H9 (cell line): ENCODE data around the gene ANK2. TPM values are rescaled to one million over a fixed set of nuclear protein-coding genes. Genes with fewer than 3 reads are reported as not detected.

ENCODE experiments used
- DNase-seq: peaks from one replicate; pipeline ENCODE4 v3.0.0-alpha.2; 2017
- H2AFZ ChIP-seq: one replicate; pipeline ENCODE4 v1.6.1; 2013; ENCODE audit warnings: mild to moderate bottlenecking, low read length, control low read depth, moderate library complexity
- H2AK5ac ChIP-seq: 2 replicates; pipeline ENCODE4 v1.6.1; 2013; ENCODE audit warnings: low read length, control low read depth, mixed read lengths; ENCODE audit not compliant: insufficient read length
- H2BK120ac ChIP-seq: one replicate; pipeline ENCODE4 v1.6.1; 2013; ENCODE audit warnings: low read depth, mild to moderate bottlenecking, low read length, control low read depth, inconsistent platforms; ENCODE audit not compliant: poor library complexity, severe bottlenecking
- H2BK12ac ChIP-seq: 2 replicates; pipeline ENCODE4 v1.6.1; 2013; ENCODE audit warnings: low read length, control low read depth, mixed read lengths, low read depth; ENCODE audit not compliant: insufficient read length
- H2BK15ac ChIP-seq: 2 replicates; pipeline ENCODE4 v1.6.1; 2013; ENCODE audit warnings: low read depth, low read length, control low read depth
- H2BK20ac ChIP-seq: one replicate; pipeline ENCODE4 v1.6.1; 2013; ENCODE audit warnings: low read depth, mild to moderate bottlenecking, low read length, control low read depth, inconsistent platforms; ENCODE audit not compliant: poor library complexity, severe bottlenecking
- H2BK5ac ChIP-seq: 2 replicates; pipeline ENCODE4 v1.6.1; 2013; ENCODE audit warnings: low read length, control low read depth, mixed read lengths; ENCODE audit not compliant: insufficient read length
- H3K14ac ChIP-seq: 2 replicates; pipeline ENCODE4 v1.6.1; 2013; ENCODE audit warnings: low read length, control low read depth; ENCODE audit not compliant: insufficient read depth
- H3K18ac ChIP-seq: 2 replicates; pipeline ENCODE4 v1.6.1; 2013; ENCODE audit warnings: low read depth, mild to moderate bottlenecking, mixed read lengths, low read length, control low read depth; ENCODE audit not compliant: insufficient read length
- H3K23ac ChIP-seq: 2 replicates; pipeline ENCODE4 v1.6.1; 2013; ENCODE audit warnings: low read length, control low read depth, mixed read lengths, low read depth; ENCODE audit not compliant: insufficient read length
- H3K23me2 ChIP-seq: 2 replicates; pipeline ENCODE4 v1.6.1; 2013; ENCODE audit warnings: low read depth, mild to moderate bottlenecking, mixed read lengths, low read length, control low read depth; ENCODE audit not compliant: insufficient read length, poor library complexity, severe bottlenecking
- H3K27ac ChIP-seq: 2 replicates; pipeline ENCODE4 v1.5.1; 2013; ENCODE audit warnings: low read length, control low read depth, mixed read lengths, low read depth; ENCODE audit not compliant: insufficient read length
- H3K27me3 ChIP-seq: 2 replicates; pipeline ENCODE4 v1.6.1; 2013; ENCODE audit warnings: low read length, control low read depth, inconsistent platforms; ENCODE audit not compliant: insufficient read depth
- H3K4ac ChIP-seq: 2 replicates; pipeline ENCODE4 v1.6.1; 2013; ENCODE audit warnings: low read depth, mild to moderate bottlenecking, control low read depth, inconsistent platforms, low read length, moderate library complexity
- H3K4me1 ChIP-seq: 2 replicates; pipeline ENCODE4 v1.6.1; 2013; ENCODE audit warnings: low read length, control low read depth, inconsistent platforms; ENCODE audit not compliant: insufficient read depth
- H3K4me2 ChIP-seq: 2 replicates; pipeline ENCODE4 v1.6.1; 2013; ENCODE audit warnings: low read length, control low read depth, mixed read lengths; ENCODE audit not compliant: insufficient read length, insufficient read depth
- H3K56ac ChIP-seq: 2 replicates; pipeline ENCODE4 v1.6.1; 2013; ENCODE audit warnings: low read depth, mild to moderate bottlenecking, mixed read lengths, low read length, control low read depth; ENCODE audit not compliant: insufficient read length
- H3K79me1 ChIP-seq: 2 replicates; pipeline ENCODE4 v1.6.1; 2013; ENCODE audit warnings: low read depth, mild to moderate bottlenecking, moderate library complexity, low read length, control low read depth, inconsistent platforms; ENCODE audit not compliant: insufficient read depth, poor library complexity, severe bottlenecking
- H3K79me2 ChIP-seq: 2 replicates; pipeline ENCODE4 v1.6.1; 2013; ENCODE audit warnings: low read length, control low read depth, inconsistent platforms; ENCODE audit not compliant: insufficient read depth
- H3K9ac ChIP-seq: 2 replicates; pipeline ENCODE4 v1.6.1; 2013; ENCODE audit warnings: low read length, control low read depth, mixed read lengths; ENCODE audit not compliant: insufficient read length; ENCODE audit errors: extremely low read depth
- H3K9me3 ChIP-seq: one replicate; pipeline ENCODE4 v1.6.1; 2013; ENCODE audit warnings: low read depth, low read length, inconsistent platforms; ENCODE audit not compliant: control insufficient read depth
- H3T11ph ChIP-seq: one replicate; pipeline ENCODE4 v1.6.1; 2013; ENCODE audit warnings: mild to moderate bottlenecking, low read length, control low read depth, inconsistent platforms
- H4K20me1 ChIP-seq: one replicate; pipeline ENCODE4 v1.6.1; 2013; ENCODE audit not compliant: control insufficient read depth, insufficient read length, insufficient read depth
- H4K5ac ChIP-seq: 2 replicates; pipeline ENCODE4 v1.6.1; 2013; ENCODE audit warnings: low read depth, mild to moderate bottlenecking, mixed read lengths, low read length, control low read depth; ENCODE audit not compliant: insufficient read length
- H4K8ac ChIP-seq: replicated peaks from 2 replicates; pipeline ENCODE4 v1.6.1; 2013; ENCODE audit warnings: low read length, control low read depth, mixed read lengths, low read depth; ENCODE audit not compliant: insufficient read length
- H4K91ac ChIP-seq: 2 replicates; pipeline ENCODE4 v1.6.1; 2013; ENCODE audit warnings: low read depth, mild to moderate bottlenecking, moderate library complexity, mixed read lengths, low read length, control low read depth; ENCODE audit not compliant: insufficient read length
- H3K27ac Mint-ChIP-seq, 3 experiments: 2 replicates in 2 of 3; 3 replicates in 1 of 3; pipeline ENCODE4 v1.8.0; 2020 to 2021; ENCODE audit warnings: mixed read lengths in 3 of 3, mild to moderate bottlenecking in 1 of 3, moderate library complexity in 1 of 3
- H3K27me3 Mint-ChIP-seq: 2 replicates; pipeline ENCODE4 v1.8.0; 2021; ENCODE audit warnings: low read depth, mild to moderate bottlenecking, moderate library complexity, mixed read lengths
- H3K36me3 Mint-ChIP-seq, 3 experiments: 2 replicates in 2 of 3; 3 replicates in 1 of 3; pipeline ENCODE4 v1.8.0; 2020 to 2021; ENCODE audit warnings: low read depth in 3 of 3, mixed read lengths in 3 of 3; ENCODE audit not compliant: insufficient read depth in 1 of 3
- H3K4me1 Mint-ChIP-seq, 2 experiments: 2 replicates each; pipeline ENCODE4 v1.8.0; 2020; ENCODE audit warnings: mixed read lengths in 2 of 2
- H3K4me3 Mint-ChIP-seq, 2 experiments: 2 replicates in 1 of 2; 3 replicates in 1 of 2; pipeline ENCODE4 v1.8.0; 2020 to 2021; ENCODE audit warnings: mild to moderate bottlenecking in 2 of 2, mixed read lengths in 2 of 2, moderate library complexity in 1 of 2
- H3K9me3 Mint-ChIP-seq, 2 experiments: 2 replicates in 1 of 2; 3 replicates in 1 of 2; pipeline ENCODE4 v1.8.0; 2020; ENCODE audit warnings: mild to moderate bottlenecking in 2 of 2, mixed read lengths in 2 of 2, moderate library complexity in 1 of 2
- WGBS: extraction: QIAGEN DNeasy Blood & Tissue Kit; methylation state at CpG from one replicate; pipeline ENCODE4 v1.1.7; 2013; ENCODE audit warnings: missing lambda C conversion rate, low lambda C conversion rate, mixed read lengths; ENCODE audit not compliant: insufficient read length; ENCODE audit errors: extremely low coverage; 5-methylcytosine and 5-hydroxymethylcytosine counted together
- total RNA-seq: library from RNA; stranded (reverse); gene quantifications from 2 replicates; pipeline ENCODE4 v1.2.1, GENCODE V29; 2021
- TF ChIP-seq, protein P1 (sequence below): fragments of 200-600 bp; sonication (generic); conservative IDR thresholded peaks from 3 replicates; pipeline ENCODE4 v1.8.0; 2021; ENCODE audit warnings: antibody characterized with exemption, mild to moderate bottlenecking

Gene ANK2
- total RNA-seq, 1 experiment from 2014 or later = 36.8 TPM

GRCh38 chr4:113159942-113160545 lies 110.6 kb downstream of the ANK2 start:
- Histone ChIP-seq H3K23ac (no peak overlapping the region), H3T11ph (no peak overlapping the region), H3K4me2 (no peak overlapping the region), H4K20me1 (no peaks in the 10 kb centered on the region), H2BK15ac (no peak overlapping the region), H4K8ac (no peak overlapping the region), H3K9ac (no peak overlapping the region), H2AK5ac (no peak overlapping the region), H2AFZ (no peak overlapping the region), H3K23me2 (no peaks in the 10 kb centered on the region), H2BK120ac (no peak overlapping the region), H3K79me2 (no peaks in the 10 kb centered on the region; the same call in 1 of the 2 replicates), H3K56ac (no peak overlapping the region), H3K4ac (no peak overlapping the region), H2BK12ac (no peak overlapping the region), H3K18ac (no peak overlapping the region), H3K4me1 (peaks cover 2% of the 10 kb centered on the region; the same call in 1 of the 2 replicates), H4K91ac (no peak overlapping the region), H3K14ac (no peak overlapping the region), H3K27ac (no peak overlapping the region), H2BK20ac (no peak overlapping the region), H3K9me3 (no peaks in the 10 kb centered on the region), H3K27me3 (no peaks in the 10 kb centered on the region), H2BK5ac (no peak overlapping the region), H3K79me1 (no peaks in the 10 kb centered on the region), H4K5ac (no peak overlapping the region)
- no CpG with 5 or more reads among the region's 3 CpGs for WGBS
- TF ChIP-seq, protein P1, sequence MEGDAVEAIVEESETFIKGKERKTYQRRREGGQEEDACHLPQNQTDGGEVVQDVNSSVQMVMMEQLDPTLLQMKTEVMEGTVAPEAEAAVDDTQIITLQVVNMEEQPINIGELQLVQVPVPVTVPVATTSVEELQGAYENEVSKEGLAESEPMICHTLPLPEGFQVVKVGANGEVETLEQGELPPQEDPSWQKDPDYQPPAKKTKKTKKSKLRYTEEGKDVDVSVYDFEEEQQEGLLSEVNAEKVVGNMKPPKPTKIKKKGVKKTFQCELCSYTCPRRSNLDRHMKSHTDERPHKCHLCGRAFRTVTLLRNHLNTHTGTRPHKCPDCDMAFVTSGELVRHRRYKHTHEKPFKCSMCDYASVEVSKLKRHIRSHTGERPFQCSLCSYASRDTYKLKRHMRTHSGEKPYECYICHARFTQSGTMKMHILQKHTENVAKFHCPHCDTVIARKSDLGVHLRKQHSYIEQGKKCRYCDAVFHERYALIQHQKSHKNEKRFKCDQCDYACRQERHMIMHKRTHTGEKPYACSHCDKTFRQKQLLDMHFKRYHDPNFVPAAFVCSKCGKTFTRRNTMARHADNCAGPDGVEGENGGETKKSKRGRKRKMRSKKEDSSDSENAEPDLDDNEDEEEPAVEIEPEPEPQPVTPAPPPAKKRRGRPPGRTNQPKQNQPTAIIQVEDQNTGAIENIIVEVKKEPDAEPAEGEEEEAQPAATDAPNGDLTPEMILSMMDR = no peak
- Mint-ChIP-seq H3K4me3 (no peak overlapping the region), H3K9me3 (no peaks in the 10 kb centered on the region), H3K27ac (peak overlapping the region in 1 of 3 experiments; percentile 58; a peak in 1 of 7 replicates), H3K27me3 (no peaks in the 10 kb centered on the region), H3K36me3 (peaks cover 0 to 4% (median 0%) of the 10 kb centered on the region in 3 experiments; a peak in 1 of 7 replicates), H3K4me1 (peaks cover 0 to 8% of the 10 kb centered on the region in 2 experiments; a peak in 3 of 4 replicates)
- DNase-seq = no peak
